Measurements from ENCODE around the gene CENPS.
A peak's percentile ranks its signal among the peaks of the same experiment; 100 is the strongest.
"Not testable (repeated sequence)": the region's sequence is repeated elsewhere in the genome, so short reads cannot be mapped to it uniquely, and the experiment has no call there.

The CENPS gene

GRCh38 chr1:10450836-10451235 lies 20.6 kb downstream of the CENPS start:
- DNase-seq (ENCODE audit: low read depth in 2 of 2) = no peak

GRCh38 chr1:10451287-10451686 lies 21.1 kb downstream of the CENPS start:
- no peak for DNase-seq (ENCODE audit: low read depth in 2 of 2)

- no peak for DNase-seq (ENCODE audit: low read depth in 2 of 2)
Measured at GRCh38 chr1:10456048-10456447, 25.8 kb downstream of the CENPS start.

DNA sequence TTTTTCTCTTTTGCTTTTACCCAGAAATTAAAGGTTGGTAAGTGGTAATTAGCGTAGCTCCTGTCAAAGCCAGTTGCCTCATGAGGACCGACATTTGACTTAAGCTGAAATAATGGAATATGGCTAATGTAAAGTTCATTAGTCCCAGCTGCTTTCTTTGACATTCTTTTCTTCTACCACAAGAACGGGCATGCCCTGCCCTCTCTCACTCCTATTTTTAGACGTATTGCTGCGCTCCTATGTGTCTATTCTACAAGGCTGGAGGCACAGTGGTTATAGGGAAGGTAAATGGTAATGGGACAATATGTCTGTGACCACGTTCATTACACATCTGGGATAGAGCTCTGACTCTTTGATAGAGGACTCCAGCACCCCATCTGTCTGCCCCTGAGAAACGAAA lies 26.4 kb downstream of the CENPS start:
- DNase-seq (ENCODE audit: low read depth in 2 of 2) = no peak

DNA sequence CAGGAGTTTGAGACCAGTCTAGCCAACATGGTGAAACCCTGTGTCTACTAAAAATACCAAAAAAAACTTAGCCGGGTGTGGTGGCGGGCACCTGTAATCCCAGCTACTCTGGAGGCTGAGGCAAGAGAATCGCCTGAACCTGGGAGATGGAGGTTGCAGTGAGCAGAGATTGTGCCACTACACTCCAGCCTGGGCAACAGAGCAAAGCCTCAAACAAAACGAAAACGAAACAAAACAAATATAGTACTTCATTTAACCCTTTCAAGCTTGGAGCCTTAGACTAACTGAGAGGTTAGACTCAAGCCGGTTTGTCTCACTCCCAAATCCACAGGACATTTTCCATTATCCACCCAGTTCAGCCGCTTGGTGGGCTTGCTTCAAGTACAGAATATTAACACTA lies 27.2 kb downstream of the CENPS start:
- DNase-seq (ENCODE audit: low read depth in 2 of 2) = not testable (repeated sequence)

- DNase-seq (ENCODE audit: low read depth in 2 of 2) = no peak
Measured at GRCh38 chr1:10457875-10458274, 27.6 kb downstream of the CENPS start.

- no peak for DNase-seq (ENCODE audit: low read depth in 2 of 2)
Measured at GRCh38 chr1:10459184-10459583, 29.0 kb downstream of the CENPS start.

GRCh38 chr1:10467078-10467477 lies 36.8 kb downstream of the CENPS start:
- no peak for DNase-seq (ENCODE audit: low read depth in 2 of 2)

DNA sequence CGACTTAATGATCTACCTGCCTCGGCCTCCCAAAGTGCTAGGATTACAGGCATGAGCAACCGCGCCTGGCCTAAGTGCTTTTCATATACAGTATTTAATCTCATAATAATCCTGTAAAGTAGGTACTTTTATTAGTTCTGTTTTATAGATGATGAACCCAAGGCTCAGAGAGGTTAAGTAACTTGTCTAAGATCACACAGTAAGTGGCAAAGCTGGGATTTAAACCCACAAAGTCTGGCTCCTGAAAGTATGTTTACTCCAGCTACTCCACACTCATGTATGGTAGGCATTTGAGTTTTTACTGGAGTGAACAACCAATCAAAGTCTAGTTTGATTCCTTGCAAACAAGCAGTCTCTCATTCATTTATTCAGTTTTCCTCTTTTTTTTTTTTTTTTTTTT lies 39.8 kb downstream of the CENPS start:
- DNase-seq (ENCODE audit: low read depth in 2 of 2) = no peak

GRCh38 chr1:10471411-10472219 lies 41.4 kb downstream of the CENPS start:
- DNase-seq (ENCODE audit: low read depth in 2 of 2) = no peak

DNA sequence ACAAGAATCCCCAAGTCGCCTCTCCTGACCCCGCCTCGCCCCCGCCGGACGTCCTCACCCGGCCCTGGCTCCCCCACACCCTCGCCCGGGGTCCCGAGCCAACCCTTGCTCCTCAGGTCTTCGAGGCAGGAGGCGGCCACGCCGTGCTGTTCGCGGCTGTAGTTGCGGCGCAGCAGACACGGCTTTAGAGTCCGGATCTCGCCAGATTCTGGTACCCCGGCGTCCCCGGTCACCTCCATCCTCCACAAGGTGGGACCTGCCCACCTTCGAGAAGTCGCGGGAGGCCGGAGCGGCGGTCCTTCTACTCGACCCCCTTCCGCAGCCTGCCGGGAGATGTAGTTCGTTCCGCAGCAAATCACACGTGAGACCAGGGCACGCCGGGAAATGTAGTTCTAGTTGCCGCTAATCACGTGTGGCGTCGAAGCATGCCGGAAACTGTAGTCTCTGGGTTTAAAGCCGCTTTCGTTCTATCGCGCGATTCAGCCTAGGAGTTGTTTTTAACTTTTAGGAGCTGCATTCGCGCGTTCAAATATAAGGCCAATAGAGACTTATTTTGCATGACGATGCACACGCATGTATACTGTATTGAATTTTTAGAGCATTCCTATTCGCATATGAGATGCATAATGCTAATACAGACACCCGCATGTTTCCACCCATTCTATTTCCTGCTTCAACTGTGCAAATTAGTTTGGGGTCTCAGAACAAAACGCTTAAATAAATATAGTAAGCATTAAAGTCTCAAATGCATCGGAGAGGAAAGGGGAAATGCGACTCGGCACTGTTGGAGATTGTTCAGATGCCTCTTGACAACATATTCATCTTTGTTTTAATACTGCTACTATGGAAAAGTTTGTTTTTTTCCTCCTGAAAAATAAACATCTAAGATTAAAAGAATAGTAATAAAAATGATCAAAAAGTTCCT lies 42.2 kb downstream of the CENPS start, which contains the start of gene DFFA:
Gene DFFA (minus strand): TSS at position 310 of the 925 bp plus-strand sequence. CDS start 71 bp downstream, at position 239.
- peak; percentile 85 to 88 for DNase-seq (ENCODE audit: low read depth in 2 of 2)

DNA sequence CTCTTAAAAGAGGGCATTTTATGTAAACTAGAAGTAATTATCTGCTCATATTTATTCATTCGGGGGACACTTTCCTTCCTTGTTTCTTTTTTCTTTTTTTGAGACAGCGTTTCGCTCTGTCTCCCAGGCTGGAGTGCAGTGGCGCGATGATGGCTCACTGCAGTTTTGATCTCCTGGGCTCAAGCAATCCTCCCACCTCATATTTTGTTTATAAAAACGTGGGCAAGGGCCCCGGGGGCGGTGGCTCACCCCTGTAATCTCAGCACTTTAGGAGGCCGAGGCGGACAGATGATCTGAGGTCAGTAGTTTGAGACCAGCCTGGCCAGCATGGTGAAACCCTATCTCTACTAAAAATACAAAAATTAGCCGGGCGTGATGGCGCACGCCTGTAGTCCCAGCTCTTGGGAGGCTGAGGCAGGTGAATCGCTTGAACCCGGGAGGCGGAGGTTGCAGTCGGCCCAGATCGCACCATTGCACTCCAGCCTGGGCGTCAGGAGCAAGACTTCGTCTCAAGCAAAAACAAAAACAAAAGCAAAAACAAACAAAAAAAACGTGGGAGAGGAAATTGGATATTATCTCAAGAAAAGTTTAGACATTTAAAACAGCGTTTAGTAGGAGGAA lies 43.0 kb downstream of the CENPS start:
- no peak for DNase-seq (ENCODE audit: low read depth in 2 of 2)

GRCh38 chr1:10474309-10474612 lies 44.0 kb downstream of the CENPS start:
- DNase-seq (ENCODE audit: low read depth in 2 of 2) = not testable (repeated sequence)

DNA sequence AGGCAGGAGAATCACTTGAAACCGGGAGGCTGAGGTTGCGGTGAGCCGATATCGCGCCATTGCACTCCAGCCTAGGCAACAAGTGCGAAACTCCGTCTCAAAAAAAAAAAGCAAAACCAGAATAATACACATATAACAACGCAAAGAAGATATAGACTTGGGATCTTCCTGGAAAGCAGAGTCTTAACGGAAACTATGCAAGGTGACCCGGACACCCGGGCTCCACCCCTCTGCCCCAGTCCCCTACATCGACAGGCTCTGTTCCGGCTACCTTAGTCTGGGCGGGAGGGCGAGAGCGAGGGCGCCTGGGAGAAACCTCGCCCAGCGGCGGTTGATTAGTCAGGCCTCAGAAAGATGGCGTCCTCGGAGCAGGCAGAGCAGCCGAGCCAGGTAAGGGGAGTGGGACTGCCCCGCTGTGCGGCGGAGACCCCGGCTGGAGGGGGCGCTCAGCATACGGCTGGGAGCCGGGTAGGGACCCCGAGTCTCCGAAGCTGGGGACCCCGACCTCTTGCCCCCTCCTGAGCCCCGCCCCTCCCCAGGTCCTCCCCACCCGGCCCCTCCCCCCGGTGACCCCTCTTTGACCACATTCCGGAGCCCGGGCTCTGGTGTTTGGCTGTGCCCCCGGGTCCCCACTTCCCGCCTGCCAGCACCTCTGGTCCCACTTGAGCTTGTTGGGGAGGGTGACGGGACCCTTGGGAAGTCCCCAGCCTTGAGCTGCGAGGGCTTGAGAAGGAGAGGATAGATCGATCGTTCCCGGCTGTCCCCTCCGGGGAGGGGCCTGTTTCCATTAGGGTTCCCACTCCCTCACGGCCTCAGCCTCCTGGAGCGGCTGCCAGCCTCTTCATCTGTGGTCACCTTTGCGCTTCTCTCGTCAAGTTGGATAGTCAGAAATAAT lies 44.6 kb downstream of the CENPS start, which contains the start of gene PEX14:
Gene PEX14 (plus strand): TSS at position 338 of the 895 bp plus-strand sequence. CDS start 17 bp downstream, at position 355.
- DNase-seq (ENCODE audit: low read depth in 2 of 2) = peak; percentile 82 to 88

- DNase-seq (ENCODE audit: low read depth in 2 of 2) = no peak
Measured at GRCh38 chr1:10475510-10475909, 45.3 kb downstream of the CENPS start.

DNA sequence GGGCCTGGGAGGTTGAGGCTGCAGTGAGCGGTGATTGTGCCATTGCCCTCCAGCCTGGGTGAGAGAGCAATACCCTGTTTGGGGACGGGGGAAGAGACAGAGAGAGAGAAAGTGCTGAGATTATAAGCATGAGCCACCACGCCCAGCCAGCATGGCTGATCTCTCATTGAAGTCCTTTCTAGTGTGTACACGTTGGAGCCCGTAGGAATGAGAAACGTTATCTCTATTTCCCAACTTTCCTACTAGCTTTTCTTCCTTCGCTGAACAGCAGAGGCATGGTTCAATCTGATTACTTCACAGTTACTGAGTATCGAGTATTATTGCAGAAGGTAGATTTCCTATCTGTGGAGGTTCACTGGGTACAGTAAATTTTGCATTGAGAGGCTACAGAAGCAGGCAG lies 49.1 kb downstream of the CENPS start:
- DNase-seq (ENCODE audit: low read depth in 2 of 2) = no peak

DNA sequence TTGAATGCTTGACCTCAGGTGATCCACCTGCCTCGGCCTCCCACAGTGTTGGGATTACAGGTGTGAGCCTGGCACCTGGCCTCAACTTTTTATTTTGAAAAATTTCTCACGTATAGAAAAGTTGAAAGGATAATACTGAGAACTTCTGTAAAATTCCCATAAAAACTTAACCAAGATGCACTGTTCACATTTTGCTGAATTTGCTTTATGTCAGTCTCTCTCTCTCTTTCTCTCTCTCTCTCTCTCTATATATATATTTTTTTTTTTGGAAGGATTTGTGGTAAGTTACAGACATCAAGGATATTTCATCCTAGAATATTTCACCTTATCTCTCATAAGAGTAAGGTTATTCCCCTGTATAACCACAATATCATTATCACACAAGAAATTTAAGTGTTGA lies 50.4 kb downstream of the CENPS start:
- no peak for DNase-seq (ENCODE audit: low read depth in 2 of 2)

- no peak for DNase-seq (ENCODE audit: low read depth in 2 of 2)
Measured at GRCh38 chr1:10484521-10484920, 54.3 kb downstream of the CENPS start.

DNA sequence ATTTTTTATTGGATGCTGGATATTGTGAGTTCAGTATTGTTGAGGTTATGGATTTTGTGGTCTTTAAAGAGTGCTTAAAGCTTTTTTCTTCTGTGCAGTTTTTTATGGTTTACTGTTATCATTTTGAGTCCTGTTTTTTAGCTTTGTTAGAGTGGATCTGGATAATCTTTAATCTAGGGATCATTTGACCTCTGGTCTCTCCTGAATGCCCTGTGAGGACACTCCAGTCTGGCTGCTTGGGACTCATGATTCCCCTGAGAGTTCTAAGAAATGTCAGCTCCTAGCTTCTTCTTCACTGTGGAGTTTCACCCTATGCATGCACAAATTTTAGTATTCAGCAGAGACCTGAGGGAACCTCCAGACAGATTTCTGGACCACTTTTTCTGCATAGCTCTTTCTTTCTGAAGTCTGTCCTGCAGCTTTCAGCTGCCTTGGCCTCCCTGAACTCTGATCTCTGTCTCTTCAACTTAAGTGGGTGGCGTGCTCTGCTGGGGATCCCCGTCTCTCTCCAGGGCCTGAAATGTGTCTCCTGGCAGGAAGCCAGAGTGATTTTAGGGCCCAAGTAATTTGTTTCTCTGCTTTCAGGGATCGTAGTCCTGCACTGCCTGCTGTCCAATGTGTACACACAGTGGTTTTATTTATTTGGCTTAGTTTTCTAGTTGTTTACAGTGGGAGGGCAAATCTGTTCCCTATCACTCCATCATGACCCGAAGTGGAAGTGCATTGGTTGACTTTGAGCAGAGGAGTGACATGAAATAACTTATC lies 59.2 kb downstream of the CENPS start:
- DNase-seq (ENCODE audit: low read depth in 2 of 2) = no peak

DNA sequence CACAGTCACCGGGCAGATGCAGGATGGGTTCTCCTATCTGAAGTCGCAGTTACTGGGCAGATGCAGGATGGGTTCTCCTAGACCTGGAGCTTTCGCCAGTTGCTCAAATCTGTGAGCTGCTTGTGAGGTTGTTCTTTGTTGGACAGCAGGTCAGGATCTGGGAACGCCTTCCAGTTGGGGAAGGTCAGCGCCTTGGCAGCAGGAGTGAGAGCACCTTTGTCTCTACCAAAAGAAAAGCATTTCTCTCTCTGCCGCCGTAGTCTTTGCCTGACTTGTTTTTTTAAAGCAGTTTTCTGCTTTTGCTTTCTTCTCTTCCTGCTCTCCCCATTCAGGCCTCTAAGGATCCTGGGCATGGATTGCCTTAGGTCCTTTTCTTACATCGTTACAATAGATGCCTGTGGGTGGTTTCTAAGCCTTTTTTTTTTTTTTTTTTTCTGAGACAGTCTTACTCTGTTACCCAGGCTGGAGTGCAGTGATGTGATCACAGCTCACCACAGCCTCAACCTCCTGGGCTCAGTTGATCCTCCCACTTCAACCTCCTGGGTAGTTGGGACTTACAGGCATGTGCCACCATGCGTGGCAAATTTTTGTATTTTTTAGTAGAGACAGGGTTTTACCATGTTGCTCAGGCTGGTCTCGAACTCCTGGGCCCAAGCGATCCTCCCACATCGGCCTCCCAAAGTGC lies 60.2 kb downstream of the CENPS start:
- DNase-seq (ENCODE audit: low read depth in 2 of 2) = no peak

Data from stimulated activated CD4-positive, alpha-beta T cell treated with anti-CD3 and anti-CD28 coated beads, Interleukin-4, amount 100 ng/mL, for 48 hours (primary cell).